ENCODE results near the gene CAMKK2.
"Not testable (repeated sequence)": the region's sequence is repeated elsewhere in the genome, so short reads cannot be mapped to it uniquely, and the experiment has no call there.

Gene CAMKK2

GRCh38 chr12:121238086-121238485, 58.4 kb downstream of the CAMKK2 start:
- Histone ChIP-seq H3K9ac (ENCODE audit: insufficient read length, low read depth) (no peak overlapping the region), H3K27me3 (ENCODE audit: insufficient read depth, insufficient read length) (no peaks in the 10 kb centered on the region), H3K4me3 (ENCODE audit: insufficient read length, low read depth) (no peak overlapping the region), H3K4me1 (ENCODE audit: insufficient read depth, insufficient read length) (peaks cover 16% of the 10 kb centered on the region), H3K9me3 (ENCODE audit: insufficient read depth, low read length) (no peaks in the 10 kb centered on the region), H3K36me3 (ENCODE audit: insufficient read depth, insufficient read length, low read length) (peaks cover 33% of the 10 kb centered on the region)
- no peak for DNase-seq (ENCODE audit: low read depth, low spot score)
- TF ChIP-seq SUZ12 (IDR thresholded peaks at IDR 0.05; ENCODE audit: extremely low read depth, insufficient read depth, insufficient read length) (no peak), ZNF274 (IDR thresholded peaks at IDR 0.05; ENCODE audit: low read depth, low read length) (no peak), YY1 (IDR thresholded peaks at IDR 0.05; ENCODE audit: insufficient read depth, insufficient read length) (no peak)

- TF ChIP-seq YY1 (IDR thresholded peaks at IDR 0.05; ENCODE audit: insufficient read depth, insufficient read length) = no peak
- H3K27me3 ChIP-seq (ENCODE audit: insufficient read depth, insufficient read length) = no peaks in the 10 kb centered on the region
- no peak overlapping the region for H3K4me3 ChIP-seq (ENCODE audit: insufficient read length, low read depth)
- H3K4me1 ChIP-seq (ENCODE audit: insufficient read depth, insufficient read length) = peaks cover 16% of the 10 kb centered on the region
- H3K36me3 ChIP-seq (ENCODE audit: insufficient read depth, insufficient read length, low read length) = peaks cover 40% of the 10 kb centered on the region
- DNase-seq (ENCODE audit: low read depth, low spot score) = no peak
- H3K9me3 ChIP-seq (ENCODE audit: insufficient read depth, low read length) = no peaks in the 10 kb centered on the region
- no peak overlapping the region for H3K9ac ChIP-seq (ENCODE audit: insufficient read length, low read depth)
Observed at GRCh38 chr12:121237415-121237814, 59.1 kb downstream of the CAMKK2 start.

- Histone ChIP-seq H3K9me3 (ENCODE audit: insufficient read depth, low read length) (no peaks in the 10 kb centered on the region), H3K27me3 (ENCODE audit: insufficient read depth, insufficient read length) (no peaks in the 10 kb centered on the region), H3K9ac (ENCODE audit: insufficient read length, low read depth) (no peak overlapping the region), H3K4me3 (ENCODE audit: insufficient read length, low read depth) (no peak overlapping the region), H3K36me3 (ENCODE audit: insufficient read depth, insufficient read length, low read length) (peaks cover 46% of the 10 kb centered on the region), H3K4me1 (ENCODE audit: insufficient read depth, insufficient read length) (peaks cover 16% of the 10 kb centered on the region)
- TF ChIP-seq ZNF274 (IDR thresholded peaks at IDR 0.05; ENCODE audit: low read depth, low read length) (no peak), YY1 (IDR thresholded peaks at IDR 0.05; ENCODE audit: insufficient read depth, insufficient read length) (no peak), SUZ12 (IDR thresholded peaks at IDR 0.05; ENCODE audit: extremely low read depth, insufficient read depth, insufficient read length) (no peak)
- no peak for DNase-seq (ENCODE audit: low read depth, low spot score)
Observed at GRCh38 chr12:121236776-121237175, 59.7 kb downstream of the CAMKK2 start.

- no peak for DNase-seq (ENCODE audit: low read depth, low spot score)
- Histone ChIP-seq H3K9me3 (ENCODE audit: insufficient read depth, low read length) (no peaks in the 10 kb centered on the region), H3K27me3 (ENCODE audit: insufficient read depth, insufficient read length) (no peaks in the 10 kb centered on the region), H3K36me3 (ENCODE audit: insufficient read depth, insufficient read length, low read length) (peaks cover 60% of the 10 kb centered on the region), H3K4me3 (ENCODE audit: insufficient read length, low read depth) (no peak overlapping the region), H3K9ac (ENCODE audit: insufficient read length, low read depth) (peak overlapping the region; percentile 39), H3K4me1 (ENCODE audit: insufficient read depth, insufficient read length) (peaks cover 10% of the 10 kb centered on the region)
- TF ChIP-seq YY1 (IDR thresholded peaks at IDR 0.05; ENCODE audit: insufficient read depth, insufficient read length) = no peak
- TF ChIP-seq ZNF274 (IDR thresholded peaks at IDR 0.05; ENCODE audit: low read depth, low read length) = no peak
- no peak for TF ChIP-seq SUZ12 (IDR thresholded peaks at IDR 0.05; ENCODE audit: extremely low read depth, insufficient read depth, insufficient read length)
Observed at GRCh38 chr12:121233628-121234020, 62.9 kb downstream of the CAMKK2 start.

- Histone ChIP-seq H3K36me3 (ENCODE audit: insufficient read depth, insufficient read length, low read length) (peaks cover 60% of the 10 kb centered on the region), H3K27me3 (ENCODE audit: insufficient read depth, insufficient read length) (no peaks in the 10 kb centered on the region), H3K4me3 (ENCODE audit: insufficient read length, low read depth) (no peak overlapping the region), H3K9me3 (ENCODE audit: insufficient read depth, low read length) (no peaks in the 10 kb centered on the region), H3K4me1 (ENCODE audit: insufficient read depth, insufficient read length) (peaks cover 5% of the 10 kb centered on the region), H3K9ac (ENCODE audit: insufficient read length, low read depth) (peak overlapping the region; percentile 39)
- no peak for DNase-seq (ENCODE audit: low read depth, low spot score)
- TF ChIP-seq YY1 (IDR thresholded peaks at IDR 0.05; ENCODE audit: insufficient read depth, insufficient read length) = no peak
- no peak for TF ChIP-seq SUZ12 (IDR thresholded peaks at IDR 0.05; ENCODE audit: extremely low read depth, insufficient read depth, insufficient read length)
- no peak for TF ChIP-seq ZNF274 (IDR thresholded peaks at IDR 0.05; ENCODE audit: low read depth, low read length)
Observed at GRCh38 chr12:121232977-121233627, 63.4 kb downstream of the CAMKK2 start.

GRCh38 chr12:121232163-121232562, 64.3 kb downstream of the CAMKK2 start:
- H3K4me3 ChIP-seq (ENCODE audit: insufficient read length, low read depth) = no peak overlapping the region
- no peaks in the 10 kb centered on the region for H3K9me3 ChIP-seq (ENCODE audit: insufficient read depth, low read length)
- peaks cover 56% of the 10 kb centered on the region for H3K36me3 ChIP-seq (ENCODE audit: insufficient read depth, insufficient read length, low read length)
- TF ChIP-seq YY1 (IDR thresholded peaks at IDR 0.05; ENCODE audit: insufficient read depth, insufficient read length) (no peak), ZNF274 (IDR thresholded peaks at IDR 0.05; ENCODE audit: low read depth, low read length) (no peak), SUZ12 (IDR thresholded peaks at IDR 0.05; ENCODE audit: extremely low read depth, insufficient read depth, insufficient read length) (no peak)
- no peak for DNase-seq (ENCODE audit: low read depth, low spot score)
- no peaks in the 10 kb centered on the region for H3K27me3 ChIP-seq (ENCODE audit: insufficient read depth, insufficient read length)
- H3K4me1 ChIP-seq (ENCODE audit: insufficient read depth, insufficient read length) = peaks cover 4% of the 10 kb centered on the region
- H3K9ac ChIP-seq (ENCODE audit: insufficient read length, low read depth) = no peak overlapping the region

- peaks cover 48% of the 10 kb centered on the region for H3K36me3 ChIP-seq (ENCODE audit: insufficient read depth, insufficient read length, low read length)
- H3K9me3 ChIP-seq (ENCODE audit: insufficient read depth, low read length) = no peaks in the 10 kb centered on the region
- TF ChIP-seq YY1 (IDR thresholded peaks at IDR 0.05; ENCODE audit: insufficient read depth, insufficient read length) (no peak), ZNF274 (IDR thresholded peaks at IDR 0.05; ENCODE audit: low read depth, low read length) (no peak), SUZ12 (IDR thresholded peaks at IDR 0.05; ENCODE audit: extremely low read depth, insufficient read depth, insufficient read length) (no peak)
- DNase-seq (ENCODE audit: low read depth, low spot score) = no peak
- H3K4me3 ChIP-seq (ENCODE audit: insufficient read length, low read depth) = no peak overlapping the region
- no peak overlapping the region for H3K9ac ChIP-seq (ENCODE audit: insufficient read length, low read depth)
- H3K4me1 ChIP-seq (ENCODE audit: insufficient read depth, insufficient read length) = peaks cover 3% of the 10 kb centered on the region
- H3K27me3 ChIP-seq (ENCODE audit: insufficient read depth, insufficient read length) = no peaks in the 10 kb centered on the region
Observed at GRCh38 chr12:121230538-121230907, 66.0 kb downstream of the CAMKK2 start.

- H3K4me3 ChIP-seq (ENCODE audit: insufficient read length, low read depth); H3K9ac ChIP-seq (ENCODE audit: insufficient read length, low read depth); H3K27me3 ChIP-seq (ENCODE audit: insufficient read depth, insufficient read length); H3K4me1 ChIP-seq (ENCODE audit: insufficient read depth, insufficient read length); H3K9me3 ChIP-seq (ENCODE audit: insufficient read depth, low read length): not testable (repeated sequence)
- H3K36me3 ChIP-seq (ENCODE audit: insufficient read depth, insufficient read length, low read length) = peaks cover 48% of the 10 kb centered on the region
- peak; percentile 90 for DNase-seq (ENCODE audit: low read depth, low spot score)
Observed at GRCh38 chr12:121229826-121230537, 66.5 kb downstream of the CAMKK2 start.

Data from NT2/D1 (cell line).